ENCODE data around the gene GABBR2.
"Not testable (repeated sequence)": the region's sequence is repeated elsewhere in the genome, so short reads cannot be mapped to it uniquely, and the experiment has no call there.

Gene GABBR2

DNA sequence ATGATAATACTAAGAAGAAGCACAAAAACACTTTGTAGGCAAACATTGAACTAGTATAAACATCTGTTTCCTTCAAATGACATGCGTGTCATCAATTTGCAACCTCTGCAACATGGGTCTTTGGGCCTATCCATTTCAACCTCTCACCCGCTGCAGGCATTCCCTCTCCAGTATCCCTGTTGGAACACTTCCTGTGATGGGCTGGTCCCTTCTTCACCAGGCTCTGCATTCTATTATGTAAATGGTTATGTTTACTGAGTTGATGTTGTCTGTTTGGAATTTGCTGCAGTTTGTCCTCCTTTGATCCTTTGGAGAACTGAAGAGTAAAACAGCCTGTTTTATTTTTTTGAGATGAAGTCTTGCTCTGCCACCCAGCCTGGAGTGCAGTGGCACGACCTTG lies 436.7 kb downstream of the GABBR2 start:
- no peak for DNase-seq

DNA sequence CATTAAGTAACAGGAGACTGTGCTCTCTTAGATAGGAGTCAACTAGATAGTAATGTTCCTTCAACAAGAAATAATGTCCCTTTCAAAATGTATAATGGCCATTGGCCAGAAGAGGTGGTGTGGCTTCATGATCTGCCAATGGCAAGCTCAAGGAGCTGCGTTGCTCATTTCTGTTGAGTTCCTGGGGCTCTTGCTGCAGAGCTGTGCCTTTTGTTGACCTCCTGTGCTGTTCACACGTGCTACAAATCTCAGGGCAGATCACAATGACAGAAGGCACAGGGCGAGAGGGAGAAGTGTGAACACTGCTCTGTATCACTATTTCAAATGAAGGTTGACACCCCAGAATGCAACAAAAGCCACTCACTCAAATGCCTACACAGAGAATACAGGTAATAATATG lies 437.3 kb downstream of the GABBR2 start:
- no peak for DNase-seq

DNA sequence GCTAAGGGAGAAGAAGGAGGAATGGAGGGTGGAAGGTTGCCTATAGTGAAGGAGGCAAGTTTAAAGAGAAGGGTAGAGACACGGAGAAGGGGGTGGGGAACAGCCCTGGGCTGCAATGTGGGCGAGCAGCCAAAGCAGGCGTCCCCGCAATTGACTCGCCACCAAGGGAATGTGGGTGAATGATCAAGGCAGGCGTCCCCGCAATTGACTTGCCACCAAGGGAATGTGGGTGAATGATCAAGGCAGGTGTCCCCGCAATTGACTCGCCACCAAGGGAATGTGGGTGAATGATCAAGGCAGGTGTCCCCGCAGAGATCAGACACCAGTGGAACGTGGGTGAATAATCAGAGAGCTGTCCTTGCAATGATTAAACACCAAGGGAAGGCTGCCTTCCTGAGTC lies 438.5 kb downstream of the GABBR2 start:
- DNase-seq: not testable (repeated sequence)

DNA sequence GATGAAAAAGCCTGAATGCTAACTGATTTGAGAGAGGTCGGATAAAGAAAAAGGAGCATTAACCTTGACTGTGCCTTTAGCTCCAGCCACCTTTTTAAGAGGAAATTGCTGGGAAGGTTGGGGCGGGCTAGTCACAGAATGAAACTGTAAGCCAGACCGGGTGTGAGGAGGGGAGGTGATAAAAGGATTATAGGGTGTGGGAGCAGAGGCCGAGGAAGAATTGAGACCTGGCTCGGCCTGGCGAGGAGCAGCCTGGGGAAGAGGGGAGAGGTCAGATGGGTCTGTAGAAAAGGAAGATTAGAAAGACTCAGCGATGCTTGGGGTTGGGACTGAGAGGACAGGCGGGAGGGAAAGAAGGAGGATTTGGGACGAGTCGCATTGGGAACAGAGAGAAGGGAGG lies 439.1 kb downstream of the GABBR2 start:
- DNase-seq: not testable (repeated sequence)

DNA sequence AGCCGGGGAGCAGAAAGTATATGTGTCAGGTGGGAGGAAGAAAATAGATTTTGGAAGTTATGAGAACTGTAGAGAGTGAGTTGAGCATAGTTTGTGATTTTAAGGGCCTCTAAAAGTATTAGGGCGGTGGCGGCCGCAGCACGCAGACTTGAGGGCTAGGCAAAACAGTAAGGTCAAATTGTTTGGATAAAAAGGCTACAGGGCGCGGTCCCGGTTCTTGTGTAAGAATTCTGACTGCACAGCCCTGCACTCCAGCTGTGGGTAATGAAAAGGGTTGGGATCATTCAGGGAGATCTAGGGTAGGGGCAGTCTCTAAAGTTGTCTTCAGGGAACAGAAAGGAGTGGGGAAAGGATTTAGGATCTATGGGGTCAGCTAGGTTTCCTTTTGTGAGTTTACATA lies 441.2 kb downstream of the GABBR2 start:
- not testable (repeated sequence) for DNase-seq

DNA sequence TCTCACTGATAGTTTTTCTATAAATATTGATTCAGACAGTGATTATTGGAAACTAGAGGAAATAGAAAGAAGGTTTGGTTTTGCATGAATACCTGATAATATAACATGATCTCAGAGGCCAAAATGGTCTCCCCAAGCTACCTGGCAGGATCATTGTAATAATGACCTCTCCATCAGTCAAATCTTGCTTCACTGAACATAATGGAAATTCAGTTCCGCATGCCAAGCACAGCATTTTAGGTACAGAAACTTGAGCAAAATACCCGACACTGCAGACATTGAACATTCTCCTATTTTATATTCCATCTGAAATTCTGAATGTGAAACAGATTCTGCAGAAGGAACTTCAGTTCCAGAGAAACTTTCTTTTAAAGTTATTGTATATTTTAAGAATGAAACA lies 444.2 kb downstream of the GABBR2 start:
- no peak for DNase-seq

DNA sequence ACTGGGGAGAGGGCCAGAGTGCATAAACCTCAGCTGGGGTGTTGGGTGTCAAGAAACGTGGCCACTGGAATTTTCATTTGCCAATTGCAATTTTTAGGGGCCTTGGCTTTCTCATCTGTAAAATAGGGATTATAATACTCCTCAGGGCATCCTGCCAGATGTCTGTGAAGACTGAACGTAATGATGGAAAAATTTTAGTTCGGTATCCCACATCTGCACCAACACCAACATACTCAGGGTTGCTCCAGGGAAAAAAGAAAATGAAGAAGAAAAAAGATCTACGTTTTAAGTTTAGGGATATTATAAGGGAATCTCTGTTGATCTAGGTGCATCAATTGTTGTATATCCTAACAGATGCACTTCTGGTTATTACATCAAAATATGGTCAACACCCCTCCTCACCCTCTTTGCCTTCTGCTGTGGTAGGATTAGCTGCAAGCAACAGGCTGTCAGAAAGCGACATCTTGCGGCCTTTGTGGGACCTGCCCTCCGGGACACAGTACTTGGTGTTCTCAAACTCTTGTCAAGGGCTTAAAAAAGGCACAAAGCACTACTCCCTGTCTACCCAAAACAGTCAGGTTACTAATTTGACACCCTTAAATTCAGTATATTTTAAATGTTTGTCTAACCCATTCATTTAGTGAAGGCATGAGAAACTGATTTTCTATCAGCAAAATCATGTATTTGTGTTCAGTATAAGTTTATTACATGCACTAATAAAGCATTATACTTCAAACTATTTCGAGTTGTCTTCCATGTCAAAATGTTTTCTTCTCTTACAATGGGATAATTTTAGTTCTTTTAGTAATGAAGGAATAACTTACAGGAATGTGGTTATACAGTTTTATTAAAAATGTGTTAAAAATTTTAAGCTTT lies 445.0 kb downstream of the GABBR2 start:
- peak; percentile 64 for DNase-seq

DNA sequence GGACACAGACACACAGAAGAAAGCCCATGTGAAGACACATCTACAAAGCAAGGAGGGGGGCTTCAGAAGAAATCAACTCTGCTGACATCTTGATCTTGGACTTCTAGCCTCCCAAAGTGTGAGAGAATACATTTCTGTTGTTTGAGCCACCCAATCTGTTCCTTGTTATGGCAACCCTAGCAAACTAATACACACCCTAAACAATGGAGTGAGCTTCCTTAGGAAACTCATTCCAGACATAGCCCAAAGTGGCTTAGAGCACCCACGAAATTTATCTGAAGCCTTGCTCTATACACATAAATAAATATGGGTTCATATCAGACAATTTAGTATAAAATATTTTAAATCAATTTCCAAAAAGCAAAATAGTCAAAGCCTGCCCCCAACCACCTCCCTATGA lies 445.7 kb downstream of the GABBR2 start:
- no peak for DNase-seq

DNA sequence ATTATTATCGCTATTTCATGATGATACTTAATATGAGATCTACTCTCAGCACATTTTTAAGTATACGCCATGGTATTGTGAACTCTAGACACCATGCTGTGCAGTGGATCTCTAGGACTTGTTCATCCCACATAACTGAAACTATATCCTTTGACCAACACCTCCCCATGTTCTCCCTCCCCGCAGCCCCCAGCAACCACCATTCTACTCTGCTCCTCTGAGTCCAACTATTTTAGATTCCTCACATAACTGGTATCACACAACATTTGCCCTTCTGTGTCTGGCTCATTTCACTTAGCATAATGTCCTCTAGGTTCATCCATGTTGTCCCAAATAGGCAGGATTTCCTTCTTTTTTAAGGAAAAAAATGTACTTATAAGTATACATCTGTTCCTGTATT lies 446.7 kb downstream of the GABBR2 start:
- no peak for DNase-seq

DNA sequence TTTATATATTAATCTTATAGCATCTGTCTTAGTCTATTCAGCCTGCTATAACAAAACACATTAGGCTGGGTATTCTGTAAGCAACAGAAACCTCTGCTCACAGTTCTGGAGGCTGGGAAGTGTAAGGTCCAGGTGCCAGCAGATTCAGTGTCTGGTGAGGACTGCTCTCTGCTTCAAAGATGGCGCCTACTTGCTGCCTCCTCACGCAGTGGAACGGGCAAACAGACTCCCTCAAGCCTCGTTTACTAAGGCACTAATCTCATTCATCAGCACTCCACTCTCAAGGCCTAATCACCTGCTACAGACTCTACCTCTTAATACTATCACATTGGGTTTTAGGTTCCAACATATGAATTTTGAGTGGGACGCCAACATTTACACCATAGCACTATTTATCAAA lies 448.1 kb downstream of the GABBR2 start:
- DNase-seq: no peak

DNA sequence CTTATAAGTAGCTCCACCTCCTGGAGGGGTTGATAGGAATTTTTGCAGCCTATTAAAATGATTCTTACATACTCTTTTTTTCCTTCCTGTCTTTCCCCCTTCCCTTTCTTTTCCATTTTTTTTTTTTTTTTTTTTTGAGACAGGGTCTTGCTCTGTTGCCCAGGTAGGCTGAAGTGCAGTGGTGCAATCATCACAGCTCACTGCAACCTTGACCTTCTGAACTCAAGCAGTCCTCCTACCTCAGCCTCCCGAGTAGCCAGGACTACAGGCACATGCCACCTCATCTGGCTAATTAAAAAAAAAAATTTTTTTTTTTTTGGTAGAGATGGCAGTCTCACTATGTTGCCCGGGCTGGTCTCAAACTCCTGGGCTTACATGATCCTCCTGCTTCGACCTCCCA lies 448.9 kb downstream of the GABBR2 start:
- no peak for DNase-seq

DNA sequence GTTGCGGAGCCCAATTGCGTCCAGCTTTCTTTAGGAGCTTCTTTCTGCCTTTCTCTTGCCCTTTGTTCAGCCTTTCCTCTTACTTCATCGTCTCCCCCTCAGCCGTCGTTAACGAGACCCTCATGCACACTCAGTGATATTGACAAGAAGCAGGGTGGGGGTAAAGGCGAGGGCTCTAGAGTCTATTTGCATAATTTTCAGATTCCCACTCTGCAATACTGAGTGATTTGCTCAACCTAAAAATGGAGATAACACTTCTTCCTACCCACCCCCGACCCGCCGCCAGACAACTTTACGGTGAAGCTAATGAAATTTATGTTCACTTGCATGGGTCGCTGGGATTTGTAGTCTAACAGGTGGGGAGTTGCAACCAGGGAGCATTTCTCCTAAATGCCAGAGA lies 452.0 kb downstream of the GABBR2 start:
- DNase-seq: no peak

DNA sequence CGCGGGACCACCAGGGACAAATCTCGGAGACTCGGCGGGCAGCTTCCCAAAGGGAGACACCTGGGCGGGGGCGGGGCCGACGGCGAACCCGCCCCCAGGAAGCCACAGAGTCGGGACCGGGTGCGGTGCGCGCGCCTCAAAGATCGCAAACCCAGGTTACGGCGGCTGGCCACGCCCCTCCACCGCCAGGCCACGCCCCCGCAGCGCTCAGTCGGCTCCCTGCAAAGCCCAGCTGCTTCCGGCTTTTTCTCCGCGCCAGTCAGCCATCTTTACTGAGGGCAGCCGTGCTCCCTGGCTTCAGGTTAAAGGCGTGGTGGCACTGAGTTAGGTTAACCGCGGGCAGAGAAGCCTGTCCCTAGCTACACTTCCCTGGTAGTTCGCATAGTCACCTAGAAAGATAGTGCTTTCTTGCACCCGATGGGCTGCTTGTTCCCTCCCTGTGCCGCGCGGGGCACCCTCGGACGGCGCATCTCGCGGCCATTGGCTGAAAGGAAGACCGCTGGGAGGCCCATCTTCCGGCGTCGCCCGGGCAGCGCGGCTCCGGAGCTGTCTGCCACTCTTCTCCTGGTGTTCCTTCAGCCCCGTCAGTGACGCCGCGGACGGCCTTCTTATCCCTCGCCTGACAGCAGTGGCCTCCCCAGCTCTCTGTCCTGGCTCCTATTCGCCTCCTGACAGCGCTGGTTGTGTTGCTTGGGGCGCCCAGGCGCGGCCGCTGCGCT lies 453.0 kb downstream of the GABBR2 start, which contains the start of gene TBC1D2:
TBC1D2 (minus strand) TSS at position 72 of the 719 bp plus-strand sequence. CDS start 108 bp downstream, outside the sequence.
- DNase-seq: peak; percentile 94

DNA sequence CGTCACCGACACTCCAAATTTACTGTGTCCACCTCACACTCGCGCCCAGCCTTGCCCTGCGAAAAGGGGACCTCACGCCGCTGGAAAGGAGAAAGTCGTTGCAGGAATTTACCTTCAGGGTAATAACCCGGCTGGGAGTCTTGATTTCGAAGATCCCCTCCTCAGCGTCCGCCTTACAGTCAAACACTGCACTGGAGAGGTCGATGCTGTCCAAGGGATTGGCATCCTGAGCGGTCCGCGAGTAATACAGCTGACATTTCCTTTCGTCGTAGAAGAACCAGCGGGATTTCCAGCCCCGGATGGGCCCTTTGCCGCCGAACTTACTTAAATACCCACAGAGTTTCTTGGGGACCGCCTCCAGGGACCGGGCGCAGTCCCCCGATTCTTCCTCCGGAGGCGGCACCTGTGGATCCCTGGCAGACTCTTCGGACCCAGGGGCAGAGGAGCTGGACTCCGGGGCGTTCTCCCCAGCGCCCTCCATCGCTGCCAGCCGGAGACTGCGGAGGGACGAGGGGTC lies 453.6 kb downstream of the GABBR2 start:
- DNase-seq: no peak

DNA sequence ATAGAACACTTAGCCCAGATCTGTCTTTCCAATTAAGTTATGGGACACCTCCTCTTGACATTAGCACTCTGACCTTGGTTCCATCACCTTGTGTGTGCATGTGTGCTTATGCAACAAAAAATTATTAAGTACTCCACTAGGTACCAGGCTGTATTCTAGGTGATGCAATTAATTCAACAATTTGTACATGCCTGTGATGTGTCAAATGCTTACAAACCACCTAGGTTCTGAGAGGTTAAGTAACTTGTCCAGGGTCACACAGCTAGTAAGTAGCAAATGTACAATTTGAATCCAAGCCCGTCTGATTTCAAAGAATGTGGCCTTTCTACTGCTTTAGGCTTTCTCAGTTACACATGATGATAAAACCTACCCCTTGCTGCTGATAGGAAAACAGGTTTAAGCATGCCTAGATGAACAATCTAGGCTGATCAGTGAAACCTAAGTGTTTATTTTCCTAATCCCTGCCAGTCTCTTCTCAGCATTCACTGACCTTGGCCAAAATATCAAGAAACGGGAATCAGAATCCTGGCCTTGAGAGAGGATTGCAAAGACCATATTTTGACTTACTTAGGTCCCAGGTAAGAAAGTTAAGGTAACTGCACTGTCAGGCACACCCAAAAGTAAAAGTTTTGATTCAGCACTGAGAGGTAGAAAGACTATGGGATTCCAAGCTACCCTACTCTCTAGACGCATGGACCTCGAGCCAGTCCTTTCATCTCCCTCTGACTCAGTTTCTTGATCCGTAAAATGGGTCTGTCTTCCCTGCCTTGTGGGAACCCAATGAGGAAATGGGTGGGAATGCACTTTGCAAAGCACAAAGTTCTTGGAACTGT lies 454.3 kb downstream of the GABBR2 start:
- no peak for DNase-seq

DNA sequence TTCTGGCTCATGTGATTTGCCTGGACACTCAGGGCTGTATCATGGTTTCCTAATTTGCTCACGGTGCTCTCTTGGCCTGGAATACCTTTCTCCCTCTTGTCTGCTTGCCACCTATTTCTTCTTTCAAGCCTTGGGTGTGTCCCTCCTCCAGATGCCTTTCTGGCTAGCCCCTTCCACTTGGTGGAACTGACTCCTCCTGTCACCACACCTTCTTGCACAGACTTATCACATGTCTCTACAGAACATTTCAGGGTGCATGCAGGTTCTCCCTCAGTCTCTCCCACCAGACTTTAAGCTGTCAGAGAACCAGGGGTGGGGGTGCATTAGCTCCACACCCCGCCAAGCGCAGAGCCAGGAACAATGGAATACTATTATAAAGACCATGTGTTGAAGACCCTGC lies 455.2 kb downstream of the GABBR2 start:
- no peak for DNase-seq

DNA sequence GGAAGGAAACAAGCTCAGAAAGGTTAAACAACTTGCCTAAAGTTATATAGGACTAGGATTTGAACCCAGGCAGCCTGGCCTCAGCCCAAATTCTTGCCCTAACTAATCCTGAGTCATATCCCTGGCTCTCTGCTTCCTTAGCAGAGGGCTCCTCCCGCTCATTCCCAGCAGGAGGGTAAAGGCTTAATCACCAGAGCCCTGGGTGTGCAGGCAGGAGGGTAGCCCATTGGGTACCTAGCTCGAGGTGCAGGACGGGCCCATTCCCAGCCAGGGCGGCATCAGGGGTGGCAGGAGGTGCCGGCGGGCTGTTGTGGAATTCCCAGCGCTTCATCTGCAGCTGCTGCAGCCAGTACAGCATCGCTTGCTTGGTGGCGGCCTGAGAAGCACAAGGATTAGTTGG lies 457.2 kb downstream of the GABBR2 start:
- DNase-seq: no peak

DNA sequence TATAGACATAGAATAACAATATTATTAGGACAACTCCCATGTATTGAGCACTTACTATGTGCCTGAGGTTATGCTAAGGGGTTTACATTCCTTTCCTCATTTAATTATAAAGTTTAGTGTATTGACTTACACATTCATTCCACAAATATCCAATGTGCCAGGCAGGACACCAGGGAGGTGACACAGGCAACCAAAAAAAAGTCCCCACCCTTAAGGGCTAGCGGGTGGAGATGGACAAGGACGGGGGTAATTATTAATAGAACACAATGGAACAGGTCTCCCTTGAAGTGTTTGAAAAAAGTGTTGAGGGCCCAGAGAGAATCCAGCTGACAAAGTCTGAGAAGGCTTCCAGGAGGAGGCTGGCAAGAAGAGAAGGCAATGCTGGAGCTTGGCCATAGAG lies 459.0 kb downstream of the GABBR2 start:
- no peak for DNase-seq

DNA sequence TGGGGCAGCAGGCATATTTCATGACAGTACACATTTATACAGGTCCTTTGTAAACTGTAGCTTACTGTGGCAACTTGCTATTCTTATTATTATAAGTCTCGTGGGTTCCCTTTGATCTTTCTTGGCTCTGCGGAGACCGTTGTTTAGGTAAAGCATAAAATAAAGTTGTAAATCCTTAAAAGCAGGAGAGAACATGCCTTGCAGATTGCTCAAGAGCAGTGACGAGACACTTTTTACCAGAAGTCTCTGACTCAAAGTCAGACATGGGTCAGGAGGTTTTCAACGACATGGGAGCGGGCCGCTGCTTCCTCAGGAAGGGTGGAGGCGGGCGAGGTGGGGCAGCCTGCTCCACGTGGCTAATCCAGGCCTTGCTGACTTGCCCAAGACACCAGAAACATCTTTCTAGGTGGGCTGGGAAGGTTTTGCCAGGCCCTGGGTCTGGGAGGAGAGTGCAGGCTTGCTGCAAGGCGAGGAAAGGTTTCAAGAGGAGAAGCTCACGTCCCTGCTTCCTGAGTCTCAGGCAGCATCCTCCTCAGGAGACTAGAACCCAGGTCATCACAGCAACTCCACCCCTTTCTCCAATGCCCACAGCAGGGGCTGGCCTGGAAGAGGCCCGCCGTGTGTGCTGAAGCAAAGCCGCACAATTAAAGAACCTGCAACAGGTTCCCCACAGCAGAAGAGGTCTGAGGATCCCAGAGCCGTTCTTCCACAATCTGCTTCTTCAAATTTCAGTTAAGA lies 459.8 kb downstream of the GABBR2 start:
- no peak for DNase-seq

DNA sequence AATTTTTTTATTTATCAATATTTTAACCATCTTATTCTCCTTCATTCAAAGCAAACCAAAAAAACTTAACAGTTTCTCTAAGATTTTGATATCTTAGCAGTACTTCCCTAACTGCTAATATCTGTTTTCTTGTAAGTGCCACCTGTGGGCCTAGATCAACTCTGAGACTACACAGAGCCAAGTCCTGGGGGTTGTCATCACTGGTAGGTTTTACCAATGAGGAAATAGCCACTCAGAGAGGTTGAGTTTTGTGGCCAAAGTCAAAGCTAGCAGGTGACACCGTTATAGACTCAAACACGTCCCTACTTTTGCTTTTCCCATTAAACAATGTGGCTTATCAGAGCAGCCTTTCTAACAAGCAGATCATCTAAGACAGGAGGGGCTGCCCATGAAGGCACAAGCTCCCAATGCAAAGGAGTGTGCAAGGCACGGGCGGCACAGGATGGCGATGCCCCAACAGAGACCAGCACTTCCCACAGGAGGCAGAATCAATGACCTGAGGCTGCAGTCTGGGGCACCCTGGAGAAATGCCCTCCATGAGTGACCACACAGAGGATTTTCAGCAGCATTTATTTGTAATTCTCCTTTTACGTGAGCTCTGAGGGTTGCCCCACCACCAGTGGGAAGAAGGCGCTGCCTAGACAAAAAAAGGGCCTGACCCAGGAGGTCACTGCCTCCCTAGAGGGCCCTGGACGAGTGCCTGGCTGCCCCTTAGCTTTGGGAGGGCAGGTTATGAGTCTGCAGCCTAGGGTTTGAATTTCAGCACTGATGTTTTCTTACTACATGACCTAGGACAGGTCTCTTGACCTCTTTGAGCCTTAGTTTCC lies 460.7 kb downstream of the GABBR2 start:
- DNase-seq: no peak

DNA sequence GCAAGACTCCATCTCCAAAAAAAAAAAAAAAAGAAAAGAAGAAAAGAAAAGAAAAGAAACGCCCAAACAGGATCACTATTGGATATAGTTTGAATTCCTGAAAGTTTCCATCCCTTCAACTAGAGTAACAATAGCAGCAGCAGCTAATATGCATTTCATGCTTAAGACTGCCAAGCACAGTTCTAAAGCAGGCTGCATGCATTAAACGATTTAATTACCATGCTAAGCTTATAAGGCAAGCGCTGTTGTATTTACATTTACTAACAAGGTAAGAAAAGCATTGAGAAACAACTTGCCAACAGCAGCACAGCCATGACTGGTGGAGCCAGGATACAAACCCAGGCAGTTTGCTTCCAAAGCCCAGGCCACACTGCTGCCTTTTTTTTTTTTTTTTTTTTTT lies 466.3 kb downstream of the GABBR2 start:
- DNase-seq: no peak

Measured in NCI-H1417 treated with DMSO at 0.1 percent for 48 hours (cell line).